DOHH2 (cell line): Measurements from ENCODE around the gene PLA2G4F.

ENCODE experiments used
- H3F3A ChIP-seq: fragments of 200-600 bp; sonication (generic), shearing (Covaris generic); 2 replicates; pipeline ENCODE4 v1.6.0; 2016; ENCODE audit warnings: antibody characterized with exemption, mild to moderate bottlenecking; ENCODE audit not compliant: control insufficient read depth, insufficient read depth
- H3K27ac ChIP-seq: fragments of 200-600 bp; sonication (generic); 2 replicates; pipeline ENCODE4 v1.5.1; 2014; ENCODE audit warnings: low read depth, mild to moderate bottlenecking, low read length, moderate library complexity
- H3K27me3 ChIP-seq: fragments of 200-600 bp; sonication (generic); 2 replicates; pipeline ENCODE4 v1.6.1; 2014; ENCODE audit warnings: mild to moderate bottlenecking, low read length, mixed read lengths; ENCODE audit not compliant: control insufficient read depth
- H3K36me3 ChIP-seq: fragments of 200-600 bp; sonication (generic); 2 replicates; pipeline ENCODE4 v1.6.1; 2014; ENCODE audit warnings: mild to moderate bottlenecking, low read length, moderate library complexity, mixed read lengths; ENCODE audit not compliant: control insufficient read depth
- H3K4me1 ChIP-seq: fragments of 200-600 bp; sonication (generic); 2 replicates; pipeline ENCODE4 v1.6.1; 2014; ENCODE audit warnings: mild to moderate bottlenecking, low read length, mixed read lengths; ENCODE audit not compliant: control insufficient read depth
- H3K4me2 ChIP-seq: fragments of 200-600 bp; sonication (generic); 2 replicates; pipeline ENCODE4 v1.6.0; 2014; ENCODE audit warnings: mild to moderate bottlenecking, low read length, moderate library complexity
- H3K4me3 ChIP-seq: fragments of 200-600 bp; sonication (generic); 2 replicates; pipeline ENCODE4 v1.5.1; 2014; ENCODE audit warnings: mild to moderate bottlenecking, low read length, mixed read lengths
- H3K79me2 ChIP-seq: fragments of 200-600 bp; sonication (generic); 2 replicates; pipeline ENCODE4 v1.6.1; 2014; ENCODE audit warnings: mild to moderate bottlenecking, low read length, mixed read lengths; ENCODE audit not compliant: control insufficient read depth
- H3K9me2 ChIP-seq: fragments of 200-600 bp; sonication (generic); replicated peaks from 2 replicates; pipeline ENCODE4 v1.6.1; 2014; ENCODE audit warnings: mild to moderate bottlenecking, low read length, mixed read lengths; ENCODE audit not compliant: control insufficient read depth
- H3K9me3 ChIP-seq: fragments of 200-600 bp; sonication (generic); 2 replicates; pipeline ENCODE4 v1.6.1; 2014; ENCODE audit warnings: antibody characterized with exemption, low read length, mixed read lengths; ENCODE audit not compliant: control insufficient read depth, insufficient read depth
- H4K20me1 ChIP-seq: fragments of 200-600 bp; sonication (generic); 2 replicates; pipeline ENCODE4 v1.6.0; 2014; ENCODE audit warnings: low read depth, mild to moderate bottlenecking, antibody characterized with exemption, low read length, moderate library complexity; ENCODE audit not compliant: control insufficient read depth, insufficient read depth
- EZH2phosphoT487 ChIP-seq: fragments of 200-600 bp; sonication (generic); IDR thresholded peaks from 2 replicates; pipeline ENCODE4 v1.6.1; 2017; ENCODE audit warnings: borderline replicate concordance, mild to moderate bottlenecking, antibody characterized with exemption, low read length, moderate library complexity, mixed read lengths
- TF ChIP-seq, protein P1 (sequence below): fragments of 200-600 bp; sonication (generic); IDR thresholded peaks from one replicate; pipeline ENCODE4 v1.5.1; 2014; ENCODE audit warnings: antibody characterized with exemption, mild to moderate bottlenecking, low read depth, low read length; ENCODE audit not compliant: poor library complexity, severe bottlenecking

PLA2G4F gene

DNA sequence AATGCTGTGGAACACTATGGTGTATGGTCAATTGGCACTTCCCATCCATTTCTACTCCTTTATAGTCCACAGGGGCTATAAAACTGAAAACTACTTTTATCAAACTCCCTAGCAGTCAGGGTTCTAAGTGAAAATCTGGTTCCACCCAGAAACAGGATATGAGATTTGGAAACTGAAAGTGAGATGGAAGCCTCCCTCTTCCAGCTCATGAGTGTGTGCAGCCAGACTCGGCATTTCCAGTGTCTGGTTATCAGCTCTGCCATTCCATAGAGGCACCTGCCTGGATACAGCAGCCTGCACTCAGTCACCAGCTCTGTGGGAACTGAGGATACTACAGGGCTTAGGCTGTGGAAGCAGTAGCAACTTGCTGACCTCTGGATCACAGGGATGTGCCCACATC, 14.7 kb upstream of the PLA2G4F start:
- Histone ChIP-seq H3K4me2 (no peak overlapping the region), H3K9me3 (no peaks in the 10 kb centered on the region), H4K20me1 (no peaks in the 10 kb centered on the region), H3K4me1 (no peaks in the 10 kb centered on the region), H3K9me2 (no peaks in the 10 kb centered on the region), H3K79me2 (no peaks in the 10 kb centered on the region), H3K27ac (no peak overlapping the region), H3K36me3 (peaks cover 75% of the 10 kb centered on the region), H3F3A (no peaks in the 10 kb centered on the region), H3K4me3 (no peak overlapping the region), H3K27me3 (no peaks in the 10 kb centered on the region)
- TF ChIP-seq, protein P1, sequence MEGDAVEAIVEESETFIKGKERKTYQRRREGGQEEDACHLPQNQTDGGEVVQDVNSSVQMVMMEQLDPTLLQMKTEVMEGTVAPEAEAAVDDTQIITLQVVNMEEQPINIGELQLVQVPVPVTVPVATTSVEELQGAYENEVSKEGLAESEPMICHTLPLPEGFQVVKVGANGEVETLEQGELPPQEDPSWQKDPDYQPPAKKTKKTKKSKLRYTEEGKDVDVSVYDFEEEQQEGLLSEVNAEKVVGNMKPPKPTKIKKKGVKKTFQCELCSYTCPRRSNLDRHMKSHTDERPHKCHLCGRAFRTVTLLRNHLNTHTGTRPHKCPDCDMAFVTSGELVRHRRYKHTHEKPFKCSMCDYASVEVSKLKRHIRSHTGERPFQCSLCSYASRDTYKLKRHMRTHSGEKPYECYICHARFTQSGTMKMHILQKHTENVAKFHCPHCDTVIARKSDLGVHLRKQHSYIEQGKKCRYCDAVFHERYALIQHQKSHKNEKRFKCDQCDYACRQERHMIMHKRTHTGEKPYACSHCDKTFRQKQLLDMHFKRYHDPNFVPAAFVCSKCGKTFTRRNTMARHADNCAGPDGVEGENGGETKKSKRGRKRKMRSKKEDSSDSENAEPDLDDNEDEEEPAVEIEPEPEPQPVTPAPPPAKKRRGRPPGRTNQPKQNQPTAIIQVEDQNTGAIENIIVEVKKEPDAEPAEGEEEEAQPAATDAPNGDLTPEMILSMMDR, result no peak
- no peak for TF ChIP-seq EZH2phosphoT487

DNA sequence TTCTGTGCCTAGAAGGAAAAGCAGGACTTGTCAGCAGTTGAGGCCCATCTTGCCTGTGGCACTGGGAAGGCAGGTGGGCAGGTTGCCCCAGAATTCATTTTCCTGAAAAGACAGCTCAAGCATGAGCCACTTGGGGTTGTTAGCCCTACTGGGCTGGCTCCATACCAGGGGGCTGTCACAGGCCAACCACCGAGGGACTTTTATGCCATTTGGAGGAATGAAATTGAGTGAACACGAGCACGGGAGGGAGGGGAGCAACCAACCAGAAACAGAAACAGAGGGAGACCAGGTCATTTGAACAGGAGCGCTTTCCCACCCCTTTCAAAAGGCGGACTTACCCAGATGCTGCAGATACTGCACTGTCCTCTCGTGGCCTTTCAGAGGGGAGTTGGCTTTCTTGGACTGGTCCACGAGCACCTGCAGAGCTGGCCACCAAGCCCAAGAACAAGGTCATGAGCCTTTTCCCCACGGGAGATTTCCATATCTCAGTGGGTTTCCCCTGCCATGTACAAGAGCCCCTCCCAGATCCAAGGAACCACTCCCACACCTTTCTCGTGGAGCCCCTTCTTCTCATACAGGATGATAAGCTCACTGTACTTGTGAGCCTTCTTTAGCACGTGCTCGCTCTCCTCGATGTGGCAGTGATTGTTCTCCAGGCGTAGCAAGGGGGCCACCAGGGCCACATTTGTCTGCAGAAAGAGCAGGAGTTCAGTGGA, 9.9 kb upstream of the PLA2G4F start:
- Histone ChIP-seq H3K4me1 (no peaks in the 10 kb centered on the region), H3K27ac (no peak overlapping the region), H3K79me2 (no peaks in the 10 kb centered on the region), H3K9me3 (no peaks in the 10 kb centered on the region), H3F3A (no peaks in the 10 kb centered on the region), H3K9me2 (no peaks in the 10 kb centered on the region), H3K4me3 (no peak overlapping the region), H3K36me3 (peaks cover 92% of the 10 kb centered on the region), H4K20me1 (no peaks in the 10 kb centered on the region), H3K27me3 (no peaks in the 10 kb centered on the region), H3K4me2 (no peak overlapping the region)
- no peak for TF ChIP-seq EZH2phosphoT487
- TF ChIP-seq, protein P1, result no peak

DNA sequence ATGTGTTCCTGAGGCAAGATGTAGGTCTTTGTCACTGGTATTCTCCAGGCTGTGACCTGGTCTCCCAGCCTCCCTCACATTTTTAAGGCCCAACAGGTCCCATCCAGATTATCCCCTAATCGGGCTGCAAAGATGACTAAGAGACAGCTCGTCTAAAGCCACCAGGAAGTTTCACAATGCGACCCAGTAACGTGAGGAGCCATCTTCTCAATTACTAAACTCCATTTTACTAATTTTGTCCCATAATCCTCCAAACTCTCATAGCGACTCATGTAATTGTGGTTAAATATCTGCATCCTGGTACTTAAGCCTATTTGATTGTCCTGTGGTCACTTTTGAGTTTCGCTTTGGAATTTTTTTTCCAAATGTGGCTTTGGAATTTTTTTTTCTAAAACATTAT, 8.7 kb upstream of the PLA2G4F start:
- Histone ChIP-seq H4K20me1 (no peaks in the 10 kb centered on the region), H3K27me3 (no peaks in the 10 kb centered on the region), H3K27ac (no peak overlapping the region), H3K9me3 (no peaks in the 10 kb centered on the region), H3K4me3 (no peak overlapping the region), H3K9me2 (no peaks in the 10 kb centered on the region), H3K4me1 (no peaks in the 10 kb centered on the region), H3F3A (no peaks in the 10 kb centered on the region), H3K4me2 (no peak overlapping the region), H3K36me3 (peaks cover 89% of the 10 kb centered on the region), H3K79me2 (no peaks in the 10 kb centered on the region)
- TF ChIP-seq, protein P1, result no peak
- TF ChIP-seq EZH2phosphoT487, result no peak
